Right lobe of liver (tissue), 4 donors: ENCODE measurements around the gene PPCS.

Experiments
- POLR2A ChIP-seq: fragments of 450-650 bp; IDR thresholded peaks from one replicate; pipeline ENCODE4 v1.6.1; 2017; ENCODE audit warnings: antibody characterized with exemption, mild to moderate bottlenecking
- TF ChIP-seq, protein P1 (sequence below), 4 donors: fragments of 200-600 bp in 3 of 4; fragments of 450-650 bp in 1 of 4; IDR thresholded peaks; one replicate each; pipeline versions ENCODE4 v1.5.1 to v1.8.0; 2016 to 2022; ENCODE audit warnings: antibody characterized with exemption in 4 of 4, mild to moderate bottlenecking in 2 of 4
- donor health status: DM: no; HTN: no; CAD: no.
- donor health status: DM: no; HTN: no; CAD: no.
- donor health status: DM: no; HTN: yes; CAD: no.

DNA sequence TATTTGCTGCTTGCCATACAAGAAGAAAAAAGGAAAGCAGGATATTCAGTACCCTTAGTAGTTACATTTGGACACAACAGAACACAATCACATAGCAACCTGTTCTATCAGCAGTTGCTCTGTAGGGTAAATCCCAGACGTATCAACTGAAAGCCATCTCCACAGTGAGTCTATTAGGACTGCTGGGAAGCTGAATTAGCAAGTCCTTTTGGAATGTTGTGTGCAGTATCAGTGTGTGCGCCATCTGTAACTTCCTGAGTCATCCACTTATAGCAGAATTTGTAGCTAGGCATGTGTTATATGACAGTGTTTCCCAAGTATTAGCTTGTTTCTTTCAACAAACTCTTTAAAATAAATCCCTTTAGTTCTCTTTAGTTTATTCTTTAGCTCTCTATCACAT, 28.0 kb downstream of the PPCS start:
- TF ChIP-seq, protein P1, sequence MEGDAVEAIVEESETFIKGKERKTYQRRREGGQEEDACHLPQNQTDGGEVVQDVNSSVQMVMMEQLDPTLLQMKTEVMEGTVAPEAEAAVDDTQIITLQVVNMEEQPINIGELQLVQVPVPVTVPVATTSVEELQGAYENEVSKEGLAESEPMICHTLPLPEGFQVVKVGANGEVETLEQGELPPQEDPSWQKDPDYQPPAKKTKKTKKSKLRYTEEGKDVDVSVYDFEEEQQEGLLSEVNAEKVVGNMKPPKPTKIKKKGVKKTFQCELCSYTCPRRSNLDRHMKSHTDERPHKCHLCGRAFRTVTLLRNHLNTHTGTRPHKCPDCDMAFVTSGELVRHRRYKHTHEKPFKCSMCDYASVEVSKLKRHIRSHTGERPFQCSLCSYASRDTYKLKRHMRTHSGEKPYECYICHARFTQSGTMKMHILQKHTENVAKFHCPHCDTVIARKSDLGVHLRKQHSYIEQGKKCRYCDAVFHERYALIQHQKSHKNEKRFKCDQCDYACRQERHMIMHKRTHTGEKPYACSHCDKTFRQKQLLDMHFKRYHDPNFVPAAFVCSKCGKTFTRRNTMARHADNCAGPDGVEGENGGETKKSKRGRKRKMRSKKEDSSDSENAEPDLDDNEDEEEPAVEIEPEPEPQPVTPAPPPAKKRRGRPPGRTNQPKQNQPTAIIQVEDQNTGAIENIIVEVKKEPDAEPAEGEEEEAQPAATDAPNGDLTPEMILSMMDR (IDR thresholded peaks at IDR 0.05) = no peak
- no peak for TF ChIP-seq POLR2A
